ENCODE measurements around the gene GLB1L3.
"Not testable (repeated sequence)": the region's sequence is repeated elsewhere in the genome, so short reads cannot be mapped to it uniquely, and the experiment has no call there.

GLB1L3 gene

GRCh38 chr11:134252346-134253187, 23.6 kb upstream of the GLB1L3 start:
- DNase-seq: no peak

GRCh38 chr11:134253188-134253993, 22.8 kb upstream of the GLB1L3 start, which contains the start of the genes ACAD8 and THYN1:
ACAD8 (plus strand) TSS chr11:134253568; CDS start chr11:134253601, 33 bp downstream.
THYN1 (minus strand) TSS chr11:134253352; CDS start chr11:134252882, 470 bp downstream.
- peak; percentile 89 for DNase-seq

- DNase-seq: no peak
These were observed 21.6 kb upstream of the GLB1L3 start for GRCh38 chr11:134254433-134255183.

GRCh38 chr11:134255184-134255561, 21.0 kb upstream of the GLB1L3 start:
- not testable (repeated sequence) for DNase-seq

- DNase-seq: no peak
These were observed 19.1 kb upstream of the GLB1L3 start for GRCh38 chr11:134257101-134257500.

GRCh38 chr11:134258577-134258976, 17.6 kb upstream of the GLB1L3 start:
- no peak for DNase-seq

- no peak for DNase-seq
These were observed 15.7 kb upstream of the GLB1L3 start for GRCh38 chr11:134260503-134260902.

GRCh38 chr11:134260983-134261382, 15.2 kb upstream of the GLB1L3 start:
- DNase-seq: no peak

GRCh38 chr11:134261626-134262488, 14.3 kb upstream of the GLB1L3 start:
- no peak for DNase-seq

- no peak for DNase-seq
These were observed 11.0 kb upstream of the GLB1L3 start for GRCh38 chr11:134264966-134265764.

- DNase-seq: no peak
These were observed 9.7 kb upstream of the GLB1L3 start for GRCh38 chr11:134266440-134266839.

- DNase-seq: no peak
These were observed 9.3 kb upstream of the GLB1L3 start for GRCh38 chr11:134266841-134267251.

GRCh38 chr11:134267461-134267860, 8.7 kb upstream of the GLB1L3 start:
- no peak for DNase-seq

GRCh38 chr11:134267966-134268365, 8.2 kb upstream of the GLB1L3 start:
- no peak for DNase-seq

GRCh38 chr11:134270250-134270714, 5.9 kb upstream of the GLB1L3 start:
- no peak for DNase-seq

- no peak for DNase-seq
These were observed 4.2 kb upstream of the GLB1L3 start for GRCh38 chr11:134271978-134272377.

GRCh38 chr11:134272381-134273316, 3.5 kb upstream of the GLB1L3 start:
- DNase-seq: no peak

- DNase-seq: no peak
These were observed 2.9 kb upstream of the GLB1L3 start for GRCh38 chr11:134273317-134273712.

GRCh38 chr11:134275188-134275533, 1.0 kb upstream of the GLB1L3 start:
- DNase-seq: no peak

Data from NCI-H2081 treated with DMSO at 0.1 percent for 48 hours (cell line).